ENCODE data around the gene PATE4.

DNA sequence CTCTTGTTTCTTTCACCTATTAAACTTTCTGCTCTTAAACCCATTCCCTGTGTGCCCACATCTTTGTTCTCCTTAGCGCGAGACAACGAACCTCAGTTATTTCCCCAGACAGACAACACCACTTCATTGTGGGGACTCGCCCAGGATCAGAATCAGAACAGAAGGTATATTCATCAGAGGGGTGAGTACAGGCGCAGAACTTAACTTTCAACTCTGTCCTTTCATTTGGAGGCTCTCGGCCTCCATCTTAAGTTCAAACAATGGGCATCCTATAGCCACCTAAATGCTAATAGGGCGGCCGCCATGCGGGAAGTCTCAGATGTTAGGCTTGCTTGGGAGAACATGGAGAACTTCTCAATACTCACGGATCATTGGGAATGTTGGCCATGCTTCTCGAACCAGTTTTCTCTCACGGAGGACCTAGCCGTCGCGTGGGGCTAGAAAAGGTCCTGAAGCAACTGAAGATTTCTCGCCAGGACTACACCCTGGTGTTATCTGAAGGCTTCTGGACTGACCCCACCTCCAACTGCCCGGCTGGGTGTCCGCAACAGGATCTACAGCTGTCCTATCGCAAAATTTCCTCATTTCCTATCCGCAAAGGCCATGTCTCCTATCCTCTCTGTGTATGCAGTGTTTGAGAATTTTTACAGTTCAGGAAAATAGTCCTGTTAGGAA lies 40.9 kb downstream of the PATE4 start:
- no peak for TF ChIP-seq POLR2AphosphoS5 (IDR thresholded peaks at IDR 0.05; ENCODE audit: low read depth, low read length)
- TF ChIP-seq, protein P1, sequence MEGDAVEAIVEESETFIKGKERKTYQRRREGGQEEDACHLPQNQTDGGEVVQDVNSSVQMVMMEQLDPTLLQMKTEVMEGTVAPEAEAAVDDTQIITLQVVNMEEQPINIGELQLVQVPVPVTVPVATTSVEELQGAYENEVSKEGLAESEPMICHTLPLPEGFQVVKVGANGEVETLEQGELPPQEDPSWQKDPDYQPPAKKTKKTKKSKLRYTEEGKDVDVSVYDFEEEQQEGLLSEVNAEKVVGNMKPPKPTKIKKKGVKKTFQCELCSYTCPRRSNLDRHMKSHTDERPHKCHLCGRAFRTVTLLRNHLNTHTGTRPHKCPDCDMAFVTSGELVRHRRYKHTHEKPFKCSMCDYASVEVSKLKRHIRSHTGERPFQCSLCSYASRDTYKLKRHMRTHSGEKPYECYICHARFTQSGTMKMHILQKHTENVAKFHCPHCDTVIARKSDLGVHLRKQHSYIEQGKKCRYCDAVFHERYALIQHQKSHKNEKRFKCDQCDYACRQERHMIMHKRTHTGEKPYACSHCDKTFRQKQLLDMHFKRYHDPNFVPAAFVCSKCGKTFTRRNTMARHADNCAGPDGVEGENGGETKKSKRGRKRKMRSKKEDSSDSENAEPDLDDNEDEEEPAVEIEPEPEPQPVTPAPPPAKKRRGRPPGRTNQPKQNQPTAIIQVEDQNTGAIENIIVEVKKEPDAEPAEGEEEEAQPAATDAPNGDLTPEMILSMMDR (IDR thresholded peaks at IDR 0.05 in 2 of 3, conservative IDR thresholded peaks at IDR 0.05 in 1 of 3; ENCODE audit: borderline replicate concordance in 1 of 3, insufficient read depth in 1 of 3, low read depth in 2 of 3, low read length in 2 of 3): no peak
- TF ChIP-seq, protein P2, sequence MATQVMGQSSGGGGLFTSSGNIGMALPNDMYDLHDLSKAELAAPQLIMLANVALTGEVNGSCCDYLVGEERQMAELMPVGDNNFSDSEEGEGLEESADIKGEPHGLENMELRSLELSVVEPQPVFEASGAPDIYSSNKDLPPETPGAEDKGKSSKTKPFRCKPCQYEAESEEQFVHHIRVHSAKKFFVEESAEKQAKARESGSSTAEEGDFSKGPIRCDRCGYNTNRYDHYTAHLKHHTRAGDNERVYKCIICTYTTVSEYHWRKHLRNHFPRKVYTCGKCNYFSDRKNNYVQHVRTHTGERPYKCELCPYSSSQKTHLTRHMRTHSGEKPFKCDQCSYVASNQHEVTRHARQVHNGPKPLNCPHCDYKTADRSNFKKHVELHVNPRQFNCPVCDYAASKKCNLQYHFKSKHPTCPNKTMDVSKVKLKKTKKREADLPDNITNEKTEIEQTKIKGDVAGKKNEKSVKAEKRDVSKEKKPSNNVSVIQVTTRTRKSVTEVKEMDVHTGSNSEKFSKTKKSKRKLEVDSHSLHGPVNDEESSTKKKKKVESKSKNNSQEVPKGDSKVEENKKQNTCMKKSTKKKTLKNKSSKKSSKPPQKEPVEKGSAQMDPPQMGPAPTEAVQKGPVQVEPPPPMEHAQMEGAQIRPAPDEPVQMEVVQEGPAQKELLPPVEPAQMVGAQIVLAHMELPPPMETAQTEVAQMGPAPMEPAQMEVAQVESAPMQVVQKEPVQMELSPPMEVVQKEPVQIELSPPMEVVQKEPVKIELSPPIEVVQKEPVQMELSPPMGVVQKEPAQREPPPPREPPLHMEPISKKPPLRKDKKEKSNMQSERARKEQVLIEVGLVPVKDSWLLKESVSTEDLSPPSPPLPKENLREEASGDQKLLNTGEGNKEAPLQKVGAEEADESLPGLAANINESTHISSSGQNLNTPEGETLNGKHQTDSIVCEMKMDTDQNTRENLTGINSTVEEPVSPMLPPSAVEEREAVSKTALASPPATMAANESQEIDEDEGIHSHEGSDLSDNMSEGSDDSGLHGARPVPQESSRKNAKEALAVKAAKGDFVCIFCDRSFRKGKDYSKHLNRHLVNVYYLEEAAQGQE (IDR thresholded peaks at IDR 0.05; ENCODE audit: low read depth): no peak
- no peak for TF ChIP-seq ZNF274 (IDR thresholded peaks at IDR 0.05; ENCODE audit: low read depth, low read length)
- no peak for TF ChIP-seq YY1 (IDR thresholded peaks at IDR 0.05; ENCODE audit: extremely low read depth, insufficient replicate concordance, low read depth, low read length)
- TF ChIP-seq, protein P3, sequence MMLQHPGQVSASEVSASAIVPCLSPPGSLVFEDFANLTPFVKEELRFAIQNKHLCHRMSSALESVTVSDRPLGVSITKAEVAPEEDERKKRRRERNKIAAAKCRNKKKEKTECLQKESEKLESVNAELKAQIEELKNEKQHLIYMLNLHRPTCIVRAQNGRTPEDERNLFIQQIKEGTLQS (IDR thresholded peaks at IDR 0.05): no peak
- TF ChIP-seq EZH2 (IDR thresholded peaks at IDR 0.05): no peak
- TF ChIP-seq POLR2A (IDR thresholded peaks at IDR 0.05; ENCODE audit: borderline replicate concordance, extremely low read depth, insufficient read depth, insufficient read length): no peak
- TF ChIP-seq SIN3A (IDR thresholded peaks at IDR 0.05; ENCODE audit: low read depth): no peak
